Stimulated activated CD4-positive, alpha-beta T cell treated with anti-CD3 and anti-CD28 coated beads, Interleukin-4, amount 100 ng/mL, for 1 hour (primary cell): ENCODE measurements around the gene PIK3C2G.

Experiments used
- DNase-seq: peaks from one replicate; pipeline ENCODE4 v3.0.0-alpha.2; 2020

Gene PIK3C2G

DNA sequence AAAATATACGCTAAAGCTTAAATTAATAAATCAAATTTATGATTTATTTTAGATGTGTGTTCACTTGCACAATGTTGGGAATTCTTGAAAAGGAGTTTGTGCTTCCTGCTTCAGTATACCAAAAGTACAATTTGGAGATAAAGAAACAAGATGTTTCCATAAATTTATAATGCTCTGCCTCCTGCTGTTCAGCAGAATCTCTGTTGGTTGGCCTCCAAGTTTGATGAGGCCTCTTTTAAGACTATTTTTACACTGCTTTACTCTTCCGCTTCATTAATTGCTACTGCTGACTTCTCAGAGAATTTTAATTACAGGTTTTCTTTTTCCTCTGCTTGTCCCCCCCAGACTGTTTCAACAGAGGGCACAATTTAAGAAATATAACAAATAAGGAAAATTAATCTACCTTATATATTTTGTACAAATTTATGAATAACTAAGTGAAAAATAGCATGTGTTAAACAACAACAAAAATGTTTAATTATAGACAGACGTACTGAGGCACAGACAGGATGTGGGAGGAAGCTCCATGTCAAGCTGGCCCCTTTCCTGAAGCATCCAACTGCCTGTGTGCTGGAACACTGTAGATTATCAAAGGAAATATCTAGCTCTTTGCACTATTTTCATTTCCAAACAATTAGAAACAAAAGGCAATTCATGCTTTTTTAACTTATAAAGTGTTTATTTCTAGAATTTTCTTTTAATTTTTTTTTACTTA lies 83.9 kb downstream of the PIK3C2G start:
- no peak for DNase-seq

DNA sequence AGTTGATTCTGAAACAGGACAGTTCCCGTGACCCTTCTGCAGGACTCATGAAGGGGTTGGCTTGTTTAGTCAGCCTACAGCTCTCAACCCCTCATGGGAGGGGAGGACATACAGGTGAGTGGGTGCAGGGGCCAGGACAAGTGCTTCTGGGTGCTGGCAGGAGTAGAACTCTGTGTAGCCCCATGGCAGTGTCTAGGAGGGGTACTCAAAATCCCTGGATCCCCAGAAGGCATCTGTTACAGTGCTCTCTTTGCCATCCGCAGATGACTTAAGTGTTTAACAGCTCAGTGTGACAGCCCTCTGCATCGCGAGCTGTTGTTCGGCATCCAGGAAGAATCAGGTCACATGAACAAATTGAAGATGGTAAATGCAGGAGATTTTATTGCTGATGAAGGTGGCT lies 91.0 kb downstream of the PIK3C2G start:
- no peak for DNase-seq

DNA sequence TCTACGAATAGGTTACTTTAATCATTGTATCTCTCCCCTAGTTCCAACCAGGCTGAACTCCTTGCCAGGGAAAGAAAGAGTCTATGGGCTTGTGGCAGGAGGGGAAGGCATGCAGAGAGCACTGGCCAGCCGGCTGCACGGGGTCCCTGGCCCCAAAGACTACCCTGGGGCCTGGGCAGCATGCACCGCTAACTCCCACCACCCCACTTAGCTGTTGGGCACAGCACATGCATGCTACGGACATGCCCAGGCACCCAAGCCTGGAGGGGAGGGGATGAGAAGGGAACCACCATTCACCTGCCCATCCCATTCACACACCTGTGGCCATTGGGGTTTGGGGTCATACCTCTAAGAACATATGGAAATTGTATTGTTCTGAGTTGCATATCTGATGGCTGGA lies 94.1 kb downstream of the PIK3C2G start:
- no peak for DNase-seq

DNA sequence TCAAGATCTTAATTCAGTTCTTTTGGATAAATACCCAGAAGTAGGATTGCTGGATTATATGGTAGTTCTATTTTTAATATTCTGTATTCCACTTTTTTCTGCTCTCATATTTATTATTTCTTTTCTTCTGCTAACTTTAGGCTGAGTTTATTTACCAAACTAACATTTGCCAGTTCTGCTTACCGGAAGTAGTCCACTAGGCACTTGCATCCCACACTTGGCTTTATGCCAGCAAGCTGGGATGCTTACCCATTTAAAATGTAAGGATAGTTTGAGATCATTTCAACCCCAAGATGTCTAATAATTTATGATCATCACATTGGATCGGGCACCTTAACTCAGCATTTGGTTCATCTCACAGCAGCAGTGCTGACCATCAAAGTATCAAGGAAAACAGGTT lies 96.8 kb downstream of the PIK3C2G start:
- no peak for DNase-seq

DNA sequence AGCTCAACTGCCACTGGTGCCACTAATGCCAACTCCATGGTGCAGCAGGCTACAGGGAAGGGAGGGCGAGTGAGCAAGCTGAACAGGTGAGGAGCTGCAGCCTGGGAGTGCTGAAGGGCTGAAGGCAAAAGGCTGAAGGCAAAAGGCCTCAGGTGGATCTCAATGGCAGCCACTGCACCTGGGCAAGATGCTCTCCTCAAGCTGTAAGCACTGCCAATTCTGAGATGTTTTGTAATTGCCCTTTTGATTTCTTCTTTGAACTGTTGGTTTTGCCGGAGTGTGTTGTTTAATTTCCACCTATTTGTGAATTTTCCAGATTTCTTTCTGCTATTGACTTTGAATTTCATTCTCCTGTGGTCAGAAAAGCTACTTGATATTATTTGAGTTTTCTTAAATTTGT lies 97.6 kb downstream of the PIK3C2G start:
- no peak for DNase-seq

DNA sequence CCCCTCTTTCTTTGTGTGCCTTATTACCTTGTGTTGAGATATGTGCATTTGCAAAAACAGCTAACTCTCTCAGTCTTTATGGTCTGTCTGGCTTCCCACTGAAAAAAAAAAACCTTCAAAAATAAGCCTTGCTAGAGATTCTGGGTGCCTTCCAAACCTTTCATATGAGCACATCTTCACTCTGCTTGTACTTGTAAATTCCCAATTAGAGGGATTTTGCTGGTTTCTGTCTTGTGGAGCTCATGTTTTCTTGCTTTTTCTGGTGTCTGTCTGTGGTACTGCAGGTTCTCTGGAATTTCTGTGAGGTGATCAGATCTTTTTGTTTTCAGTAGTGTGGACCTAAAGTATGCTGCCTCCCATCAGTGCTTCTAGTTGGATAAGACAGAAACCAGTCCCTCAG lies 100.1 kb downstream of the PIK3C2G start:
- DNase-seq = no peak

DNA sequence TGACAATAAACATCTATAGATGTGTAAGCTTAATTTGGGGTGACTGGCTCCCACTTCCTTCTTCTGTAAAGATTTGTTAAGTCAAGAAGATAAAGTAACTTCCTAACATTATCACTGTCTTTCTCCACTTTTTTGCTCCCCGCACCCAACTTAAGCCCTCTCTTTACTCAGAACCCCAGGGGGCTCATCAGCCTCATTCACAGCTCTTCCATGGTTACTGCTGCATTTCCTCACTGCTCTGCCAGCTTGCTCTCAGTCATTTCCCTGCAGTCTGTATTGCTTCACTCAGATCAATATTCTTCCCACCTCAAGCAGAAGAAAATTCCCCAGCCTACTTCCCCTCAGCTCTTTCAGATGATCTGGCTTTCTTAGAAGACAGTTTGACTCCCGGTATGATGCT lies 102.0 kb downstream of the PIK3C2G start:
- no peak for DNase-seq

DNA sequence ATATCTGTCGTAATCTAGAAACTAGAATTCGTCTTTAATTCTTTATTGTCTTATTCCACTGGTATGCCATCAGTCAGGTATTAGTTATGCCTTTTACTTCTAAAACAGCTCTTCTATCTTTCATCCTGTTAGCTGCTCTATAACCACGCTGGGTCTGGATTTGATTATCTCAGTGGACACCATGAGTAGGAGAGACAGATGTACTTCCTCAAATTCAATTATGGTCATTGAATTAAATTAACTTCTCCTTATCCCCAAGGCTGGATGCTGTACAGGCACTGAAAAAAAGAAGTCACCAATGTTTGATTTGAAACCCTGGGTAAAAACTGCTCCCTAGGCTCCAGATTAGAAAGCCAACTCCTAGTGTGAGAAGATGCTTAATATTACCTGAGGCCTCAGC lies 107.3 kb downstream of the PIK3C2G start:
- DNase-seq = no peak

DNA sequence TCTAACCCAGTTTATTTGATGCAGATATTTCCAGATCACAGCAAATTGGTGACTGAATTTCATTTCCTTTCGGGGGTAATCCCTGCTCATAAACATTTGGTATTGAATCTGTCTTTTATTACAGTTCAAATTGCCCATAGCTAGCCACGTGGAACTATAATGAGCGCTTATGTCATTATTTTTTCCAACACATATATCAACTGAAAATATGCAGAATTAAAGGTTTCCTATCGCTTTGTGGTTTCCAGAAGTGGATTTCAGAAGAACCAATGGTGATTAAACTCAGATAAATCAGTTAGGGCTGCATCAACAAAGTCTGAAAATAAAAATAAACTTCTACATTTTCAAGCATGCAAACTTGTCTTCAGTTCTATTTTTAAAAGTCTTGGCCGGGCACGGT lies 111.9 kb downstream of the PIK3C2G start:
- no peak for DNase-seq

DNA sequence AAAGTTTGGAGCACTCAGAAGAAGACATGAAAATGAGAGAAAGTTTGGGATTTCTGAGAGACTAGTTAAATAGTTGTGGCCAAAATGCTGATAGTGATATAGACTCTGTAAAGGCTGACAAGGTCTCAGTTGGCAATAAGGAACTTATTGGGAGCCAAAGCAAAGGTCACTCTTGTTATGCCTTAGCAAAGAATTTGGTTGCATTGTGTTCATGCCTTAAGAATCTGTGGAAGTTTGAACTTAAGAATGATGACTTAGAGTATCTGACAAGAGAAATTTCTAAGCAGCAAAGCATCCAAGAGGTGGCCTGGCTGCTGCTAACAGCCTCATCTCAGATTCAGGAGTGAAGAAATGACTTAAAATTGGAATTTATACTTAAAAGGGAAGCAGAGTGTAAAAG lies 113.8 kb downstream of the PIK3C2G start:
- no peak for DNase-seq

DNA sequence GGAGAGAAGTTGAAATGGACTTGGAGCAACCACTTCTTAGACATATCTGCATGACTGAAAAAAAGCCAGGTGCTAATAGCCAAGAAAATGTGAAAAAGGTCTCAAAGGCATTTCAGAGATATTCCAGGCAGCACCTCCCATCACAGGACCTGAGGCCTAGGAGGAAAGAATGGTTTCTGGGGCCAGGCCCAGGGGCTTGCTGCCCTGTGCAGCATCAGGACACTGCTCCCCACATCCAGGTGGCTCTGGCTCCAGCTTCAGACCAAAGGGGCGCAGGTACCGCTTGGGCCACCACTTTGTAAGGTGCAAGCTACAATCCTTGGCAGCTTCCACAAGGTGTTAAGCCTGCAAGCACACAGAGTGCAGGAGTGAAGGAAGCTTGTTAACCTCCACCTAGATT lies 114.3 kb downstream of the PIK3C2G start:
- DNase-seq = no peak

DNA sequence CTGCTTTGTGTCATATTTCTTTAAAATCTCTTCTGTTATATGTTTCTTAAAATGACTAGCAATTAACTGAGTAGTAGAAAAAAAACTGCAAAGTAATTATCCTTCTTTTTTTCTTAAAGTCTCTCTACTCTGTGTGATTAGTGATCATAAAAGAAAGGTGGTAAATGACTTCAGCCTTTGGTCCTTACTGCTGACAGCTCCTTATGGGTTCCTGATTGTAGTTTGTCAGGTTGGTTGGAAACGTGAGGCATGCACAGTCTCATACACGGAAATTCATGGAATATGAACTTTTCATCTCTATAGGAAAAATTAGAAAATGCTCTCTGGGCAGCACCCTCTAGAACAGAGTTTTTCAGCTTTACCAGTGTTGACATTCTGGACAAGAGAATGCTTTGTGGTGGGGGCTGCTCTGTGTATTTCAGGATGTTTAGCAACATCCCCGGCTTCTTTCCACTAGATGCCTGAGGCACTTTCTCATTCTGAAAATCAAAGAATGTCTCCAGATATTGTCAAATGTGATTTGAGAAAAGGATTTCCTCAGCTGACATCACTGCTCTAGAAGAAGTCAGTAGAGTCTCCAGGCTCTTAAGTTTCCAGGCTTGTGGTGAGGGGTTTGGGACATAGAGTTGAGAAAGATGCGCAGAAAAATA lies 121.0 kb downstream of the PIK3C2G start:
- DNase-seq = no peak

DNA sequence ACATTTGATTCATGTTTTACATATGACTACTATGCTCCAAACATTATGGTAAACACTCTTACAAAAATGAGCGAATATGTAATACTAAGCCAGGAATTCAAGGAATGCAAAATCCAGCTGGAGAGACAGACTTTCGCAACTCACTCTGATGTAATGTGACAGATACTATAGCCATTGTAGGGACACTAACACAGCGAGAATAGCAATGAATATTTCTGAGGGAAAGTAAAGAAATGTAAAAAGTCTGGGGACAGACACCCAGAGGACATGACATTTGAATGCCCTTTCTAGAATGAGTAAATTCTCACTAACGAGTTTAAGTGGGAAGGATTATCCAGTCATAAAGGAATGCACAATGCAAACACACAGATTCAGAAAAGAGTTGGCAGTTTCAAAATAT lies 121.9 kb downstream of the PIK3C2G start:
- no peak for DNase-seq

DNA sequence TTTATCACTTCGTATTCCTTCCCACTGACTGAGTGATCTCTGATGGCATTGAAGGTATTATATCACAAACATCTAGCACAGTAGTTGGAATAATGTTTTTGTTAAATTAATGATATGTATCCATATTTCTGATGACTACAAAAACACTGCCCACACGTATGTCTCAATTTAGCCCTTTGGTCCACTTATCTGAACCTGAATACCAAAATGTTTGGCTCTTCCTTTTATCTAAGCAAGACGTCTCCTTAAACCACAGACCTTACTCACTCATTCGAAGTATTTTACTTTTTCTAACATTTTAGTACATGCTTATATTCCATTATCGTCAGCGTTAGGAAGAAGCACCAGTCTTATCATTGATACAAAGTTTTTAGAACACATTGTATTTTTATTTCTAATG lies 126.4 kb downstream of the PIK3C2G start:
- DNase-seq = no peak

DNA sequence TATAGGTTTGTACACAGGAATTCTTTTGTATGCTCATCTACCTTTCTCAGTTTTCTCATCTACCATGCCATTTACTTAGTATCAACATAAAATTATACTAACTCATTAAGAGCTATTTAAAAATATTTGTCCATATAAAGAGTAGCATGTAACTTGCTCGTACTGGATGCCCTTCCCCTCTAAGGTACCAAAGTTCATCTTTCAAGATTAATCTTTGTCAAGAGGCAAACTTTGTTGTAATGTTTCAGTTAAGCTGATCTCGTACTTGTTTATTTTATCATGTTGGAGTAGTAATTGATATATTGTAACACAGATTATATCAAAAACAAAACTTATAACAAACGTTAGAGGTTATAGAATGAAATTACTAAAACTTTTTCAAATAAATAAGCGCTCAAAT lies 128.5 kb downstream of the PIK3C2G start:
- DNase-seq = no peak

DNA sequence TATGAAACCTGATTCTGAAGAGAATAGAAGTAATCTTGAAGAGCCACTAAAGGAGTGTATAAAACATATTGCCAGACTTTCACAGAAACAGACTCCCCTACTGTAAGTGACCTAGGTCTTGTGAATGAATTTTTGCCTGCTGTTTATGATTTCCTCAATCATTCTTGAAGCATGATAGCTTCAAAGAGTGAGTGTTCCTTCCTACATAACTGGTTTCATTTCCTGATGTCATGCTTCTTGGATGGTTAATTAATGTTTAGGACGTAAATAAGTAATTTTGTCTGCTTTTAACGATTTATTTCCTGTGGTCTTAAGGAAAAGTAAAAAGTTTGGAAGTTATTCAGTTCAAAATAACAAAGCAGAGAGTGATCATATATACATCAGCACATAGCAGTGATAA lies 129.8 kb downstream of the PIK3C2G start:
- no peak for DNase-seq

DNA sequence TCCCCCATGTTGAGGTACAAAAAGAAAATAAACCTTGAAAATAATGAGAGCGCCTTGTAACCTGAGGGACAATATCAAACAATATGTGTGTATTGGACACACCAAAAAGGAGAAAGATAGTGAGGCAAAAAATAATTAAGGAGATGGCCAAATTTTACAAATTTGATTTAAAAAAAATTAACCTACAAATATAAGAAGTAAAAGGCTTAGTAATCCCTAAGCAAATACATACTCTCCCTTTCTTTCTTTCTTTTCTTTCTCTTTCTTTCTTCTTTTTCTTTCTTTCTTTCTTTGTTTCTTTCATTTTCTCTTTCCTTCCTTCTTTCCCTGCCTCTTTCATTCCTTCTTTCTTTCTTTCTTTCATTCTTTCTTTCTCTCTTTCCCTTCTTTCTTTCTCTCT lies 133.4 kb downstream of the PIK3C2G start:
- DNase-seq = no peak

DNA sequence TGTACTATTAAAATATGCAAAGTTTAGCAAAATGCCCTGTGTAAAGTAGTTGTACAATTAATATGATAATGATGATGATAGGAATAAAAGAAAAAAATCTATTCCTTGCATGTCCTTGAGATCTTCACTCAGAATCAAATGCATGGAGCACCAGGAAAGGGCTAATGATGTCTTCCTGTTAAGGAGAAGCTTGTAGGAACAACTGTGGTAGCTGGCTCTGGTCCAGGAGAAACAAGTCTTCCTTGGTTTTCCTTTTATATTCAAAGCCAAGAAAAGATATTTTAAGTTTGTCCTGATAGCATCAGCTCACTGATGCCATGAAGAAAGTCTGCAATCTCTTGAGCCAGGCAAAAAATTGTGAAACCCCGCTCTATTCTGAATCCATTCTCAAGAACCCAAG lies 138.9 kb downstream of the PIK3C2G start:
- DNase-seq = no peak

DNA sequence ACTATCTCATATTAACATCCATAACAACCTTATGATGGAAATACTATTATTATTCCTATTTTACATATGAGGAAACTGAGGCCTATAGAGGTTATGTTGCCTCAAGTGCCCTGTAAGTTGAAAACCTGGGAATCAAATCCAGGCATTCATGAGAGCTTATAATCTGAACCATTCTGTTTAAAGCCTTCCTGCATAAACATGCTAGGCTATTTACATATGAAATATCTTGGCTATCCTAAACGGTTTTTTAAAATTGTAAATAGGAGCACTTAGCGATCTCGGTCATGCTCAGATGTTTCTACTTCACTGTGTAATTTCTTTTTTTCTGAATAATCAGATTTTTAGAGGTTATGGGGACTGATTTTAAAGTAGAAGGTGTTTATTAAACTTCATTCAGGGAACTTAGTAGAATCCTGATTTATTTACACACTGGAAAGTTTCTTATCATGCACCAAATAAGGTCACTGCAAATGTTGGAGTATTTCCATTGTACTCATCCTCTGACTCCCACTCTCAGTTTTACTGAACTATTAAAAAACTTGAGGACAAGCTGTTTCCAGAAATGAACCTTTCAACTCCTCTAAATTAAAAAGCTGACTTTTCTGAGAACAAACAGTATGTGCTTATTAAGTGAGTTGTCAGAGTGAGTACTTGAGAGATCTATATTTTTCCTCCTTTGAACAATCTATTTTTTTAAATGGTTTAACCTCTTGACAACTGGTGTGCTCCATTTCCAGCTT lies 141.7 kb downstream of the PIK3C2G start:
- no peak for DNase-seq

DNA sequence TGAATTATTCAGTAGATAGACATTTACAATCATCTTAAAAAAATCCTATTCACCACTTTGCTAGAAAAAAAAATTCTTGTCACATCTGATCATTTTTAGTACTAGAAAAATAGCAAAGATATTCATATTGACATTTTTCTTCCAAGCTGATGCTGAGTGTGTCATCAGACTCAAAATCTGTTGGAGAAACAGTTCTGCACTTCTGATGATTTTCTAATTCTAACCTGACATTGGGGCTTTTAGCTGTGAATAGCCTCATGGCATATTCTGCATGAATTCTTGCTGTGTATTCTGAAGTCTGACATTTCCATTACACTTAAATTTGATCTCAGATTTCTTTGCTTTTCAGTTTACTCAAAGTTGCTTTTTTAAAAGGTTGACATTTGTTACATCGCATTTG lies 150.1 kb downstream of the PIK3C2G start:
- DNase-seq = no peak

DNA sequence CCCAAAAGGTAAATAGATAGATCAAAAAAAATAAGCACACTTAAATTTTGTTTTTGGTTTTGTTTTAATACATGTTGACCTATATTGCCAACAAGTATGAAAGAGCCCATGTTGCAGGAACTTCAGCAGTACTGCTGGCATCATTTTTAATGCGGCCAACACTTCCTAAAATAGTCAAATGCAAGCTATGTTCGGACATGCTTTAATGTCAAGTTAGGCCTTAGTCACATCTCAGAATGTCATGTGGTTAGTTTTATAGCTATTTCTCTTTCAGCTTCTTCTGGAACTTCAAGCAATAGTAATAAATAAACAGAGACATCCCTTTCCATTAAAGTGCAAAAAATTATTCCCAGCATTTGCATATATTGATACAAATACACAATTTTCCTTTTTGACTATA lies 153.4 kb downstream of the PIK3C2G start:
- DNase-seq = no peak

DNA sequence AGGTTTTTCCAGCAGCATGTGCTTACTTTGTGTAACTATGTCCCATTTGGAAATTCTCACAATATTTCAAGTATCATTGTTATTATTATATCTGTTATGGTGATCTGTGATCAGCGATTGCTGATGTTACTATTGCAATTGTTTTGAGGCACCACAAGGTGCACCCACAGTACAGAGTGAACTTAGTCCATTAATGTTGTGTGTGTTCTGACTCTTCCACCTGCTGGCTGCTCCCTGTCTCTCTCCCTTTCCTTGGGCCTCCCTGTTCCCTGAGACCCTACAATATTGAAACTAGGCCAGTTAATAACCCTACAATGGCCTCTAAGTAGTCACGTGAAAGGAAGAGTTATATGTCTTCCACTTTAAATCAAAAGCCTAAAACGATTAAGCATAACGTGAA lies 153.9 kb downstream of the PIK3C2G start:
- no peak for DNase-seq

DNA sequence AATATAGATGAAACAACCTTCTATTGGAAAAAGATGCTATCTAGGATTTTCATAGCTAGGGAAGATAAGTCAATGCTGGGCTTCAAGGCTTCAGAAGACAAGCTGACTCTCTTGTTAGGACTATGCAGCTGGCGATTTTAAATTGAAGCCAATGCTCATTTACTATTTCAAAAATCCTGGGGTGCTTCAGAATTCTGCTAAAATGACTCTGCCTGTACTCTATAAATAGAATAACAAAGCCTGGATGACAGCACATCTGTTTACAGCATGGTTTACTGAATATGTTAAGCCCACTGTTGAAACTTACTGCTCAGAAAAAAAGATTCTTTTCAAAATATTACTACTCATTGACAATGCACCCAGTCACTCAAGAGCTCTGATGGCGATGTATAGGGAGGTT lies 155.1 kb downstream of the PIK3C2G start:
- DNase-seq = no peak

DNA sequence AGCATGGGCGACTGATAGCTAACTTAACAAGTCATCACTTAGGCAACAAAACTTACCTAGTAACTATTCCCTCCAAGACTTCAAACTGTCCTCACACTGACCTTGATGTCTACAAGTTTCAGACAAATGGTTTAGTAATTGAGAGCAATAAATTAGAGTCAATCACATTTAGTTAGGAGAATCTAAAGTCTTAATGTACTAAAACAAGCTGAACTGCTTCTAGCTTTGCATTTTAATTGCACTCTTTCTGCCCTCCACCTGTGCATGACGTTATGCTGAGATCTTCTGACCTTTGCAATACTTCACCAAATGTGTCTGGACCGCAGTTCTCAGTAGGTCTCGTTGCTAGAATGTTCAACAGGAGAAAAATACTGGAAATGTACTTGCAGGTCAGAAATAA lies 158.0 kb downstream of the PIK3C2G start:
- no peak for DNase-seq
